ENCODE data around the gene GALNT10.

GALNT10 gene

GRCh38 chr5:154410008-154410407, 219.5 kb downstream of the GALNT10 start:
- no peak for TF ChIP-seq CTCF (IDR thresholded peaks at IDR 0.05; ENCODE audit: control extremely low read depth, extremely low read depth, low read depth, missing control alignments)

GRCh38 chr5:154410786-154411185, 220.3 kb downstream of the GALNT10 start:
- ChIA-PET POLR2A (no interaction called here), CTCF (interaction anchor here (4.7 kb wide), 1 partner anchor 338 kb away, joined by 29 read pairs; no protein-coding TSS in a partner anchor)
- no peak for TF ChIP-seq CTCF (IDR thresholded peaks at IDR 0.05; ENCODE audit: control extremely low read depth, extremely low read depth, low read depth, missing control alignments)
- no peak for DNase-seq (ENCODE audit: extremely low spot score)

More at GRCh38 chr5:154410008-154410407, 219.5 kb downstream of the GALNT10 start:
- POLR2A ChIA-PET, result interaction anchor here (0.6 kb wide), 1 partner anchor 13 kb away, joined by 4 read pairs; no protein-coding TSS in a partner anchor
- DNase-seq (ENCODE audit: extremely low spot score), result no peak
- CTCF ChIA-PET, result interaction anchor here (4.7 kb wide), 1 partner anchor 337 kb away, joined by 29 read pairs; no protein-coding TSS in a partner anchor

- no peak for DNase-seq (ENCODE audit: extremely low spot score)
- CTCF ChIA-PET, result no interaction called here
- POLR2A ChIA-PET, result no interaction called here
- no peak for TF ChIP-seq CTCF (IDR thresholded peaks at IDR 0.05; ENCODE audit: control extremely low read depth, extremely low read depth, low read depth, missing control alignments)
Measured at GRCh38 chr5:154411338-154411737, 220.8 kb downstream of the GALNT10 start.

- ChIA-PET CTCF (interaction anchor here (1.6 kb wide), 1 partner anchor 11 kb away, joined by 5 read pairs; no protein-coding TSS in a partner anchor), POLR2A (no interaction called here)
- DNase-seq (ENCODE audit: extremely low spot score), result no peak
- TF ChIP-seq CTCF (IDR thresholded peaks at IDR 0.05; ENCODE audit: control extremely low read depth, extremely low read depth, low read depth, missing control alignments), result no peak
Measured at GRCh38 chr5:154412316-154412715, 221.8 kb downstream of the GALNT10 start.

- no peak for DNase-seq (ENCODE audit: extremely low spot score)
- CTCF ChIA-PET, result interaction anchor here (1.6 kb wide), 1 partner anchor 11 kb away, joined by 5 read pairs; no protein-coding TSS in a partner anchor
- TF ChIP-seq CTCF (IDR thresholded peaks at IDR 0.05; ENCODE audit: control extremely low read depth, extremely low read depth, low read depth, missing control alignments), result no peak
- POLR2A ChIA-PET, result no interaction called here
Measured at GRCh38 chr5:154412925-154413324, 222.4 kb downstream of the GALNT10 start.

- ChIA-PET CTCF (interaction anchor here (0.9 to 10.3 kb wide), 7 partner anchors 11 to 235 kb away, joined by 3 to 61 read pairs (median 3); no protein-coding TSS in a partner anchor), POLR2A (no interaction called here)
- DNase-seq (ENCODE audit: extremely low spot score), result no peak
- no peak for TF ChIP-seq CTCF (IDR thresholded peaks at IDR 0.05; ENCODE audit: control extremely low read depth, extremely low read depth, low read depth, missing control alignments)
Measured at GRCh38 chr5:154415114-154415513, 224.6 kb downstream of the GALNT10 start.
